Femur (tissue), 1 donor: ENCODE results near the gene GPR141.

Experiments used
- DNase-seq: peaks from one replicate; pipeline ENCODE4 v3.0.0-alpha.2; 2017

GPR141 gene

GRCh38 chr7:37683246-37684120 lies at the start of gene GPR141:
Gene GPR141, plus strand, starts transcription at chr7:37683766. Its CDS starts 56,628 bp downstream, at chr7:37740394.
- DNase-seq = peak; percentile 31

GRCh38 chr7:37635346-37635745 lies 48.2 kb upstream of the GPR141 start:
- DNase-seq = no peak

GRCh38 chr7:37642028-37642540 lies 41.5 kb upstream of the GPR141 start:
- no peak for DNase-seq

DNA sequence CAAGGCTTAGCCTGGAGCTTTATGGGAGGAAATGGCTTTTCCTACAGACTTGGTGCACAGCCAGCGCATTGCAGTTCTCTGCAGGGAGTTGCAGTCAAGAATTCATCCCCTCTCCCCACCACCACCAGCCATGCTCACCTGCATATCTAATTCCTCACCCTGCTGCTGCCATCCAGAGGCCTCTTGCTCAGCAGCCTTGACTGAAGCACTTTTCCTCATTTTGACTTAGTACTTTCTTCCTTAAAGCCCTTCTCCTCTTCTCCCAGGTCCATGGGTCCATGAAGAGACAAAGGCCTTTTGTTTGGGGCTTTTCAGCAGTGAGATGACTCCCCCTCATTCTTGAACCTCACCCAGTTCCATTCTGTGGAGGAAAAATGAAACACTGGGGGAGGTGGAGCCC lies 39.7 kb upstream of the GPR141 start:
- DNase-seq = no peak

DNA sequence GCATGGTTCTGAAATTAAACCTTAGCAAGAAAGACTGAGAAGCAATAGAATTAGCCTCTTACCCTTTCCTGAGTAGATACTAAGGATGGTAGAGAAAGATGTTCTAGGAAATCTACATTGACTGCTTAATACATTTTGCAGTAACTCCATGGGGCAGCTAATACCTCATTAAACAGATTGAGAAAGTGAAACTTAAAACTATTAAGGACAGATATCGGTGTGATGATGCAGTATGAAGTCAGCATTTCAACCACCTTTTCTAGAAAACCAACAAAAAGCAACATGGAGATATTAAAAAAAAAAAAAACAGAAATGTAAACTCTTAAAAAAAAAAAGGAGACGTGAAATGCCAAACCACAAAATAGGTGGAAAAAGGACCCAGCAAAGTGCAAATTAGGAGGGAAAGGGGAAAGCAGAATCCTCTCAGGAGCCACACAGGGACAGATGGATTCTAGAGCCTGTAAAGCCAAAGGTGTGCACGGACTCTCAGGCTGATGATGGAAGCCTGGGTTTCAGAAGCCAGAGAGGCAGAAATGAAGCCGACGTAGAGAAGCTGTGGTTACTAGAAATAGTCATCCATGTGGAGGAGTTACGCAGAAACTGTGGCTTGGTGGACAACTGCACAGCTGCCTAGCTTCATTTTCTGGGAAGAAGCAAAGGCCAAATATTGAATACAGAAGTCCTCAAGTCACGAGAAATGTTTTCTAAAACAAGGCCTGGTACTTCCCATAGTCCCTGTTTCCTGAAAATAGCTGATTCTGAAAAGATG lies 38.1 kb upstream of the GPR141 start:
- no peak for DNase-seq

GRCh38 chr7:37656913-37657530 lies 26.5 kb upstream of the GPR141 start:
- no peak for DNase-seq

DNA sequence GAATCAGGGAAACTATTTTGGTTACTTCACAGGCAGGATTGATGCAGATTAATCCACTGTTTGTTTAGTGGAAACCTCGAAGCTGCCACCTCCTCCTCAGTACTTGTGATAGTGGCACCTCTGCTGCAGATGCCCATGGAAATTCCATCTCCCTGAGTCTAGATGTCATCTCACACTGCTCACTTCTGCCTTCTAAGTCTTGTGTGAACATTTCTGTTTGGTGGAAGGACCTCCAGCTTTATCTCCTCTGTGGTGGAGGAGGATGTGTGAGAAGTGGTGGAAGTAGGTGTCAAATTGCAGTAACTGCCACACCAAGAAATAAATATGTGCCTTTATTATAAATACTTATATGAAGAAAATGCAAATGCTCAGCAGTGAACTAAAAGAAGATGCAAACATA lies 25.8 kb upstream of the GPR141 start:
- DNase-seq = no peak

- no peak for DNase-seq
Observed at GRCh38 chr7:37659971-37660565, 23.5 kb upstream of the GPR141 start.

DNA sequence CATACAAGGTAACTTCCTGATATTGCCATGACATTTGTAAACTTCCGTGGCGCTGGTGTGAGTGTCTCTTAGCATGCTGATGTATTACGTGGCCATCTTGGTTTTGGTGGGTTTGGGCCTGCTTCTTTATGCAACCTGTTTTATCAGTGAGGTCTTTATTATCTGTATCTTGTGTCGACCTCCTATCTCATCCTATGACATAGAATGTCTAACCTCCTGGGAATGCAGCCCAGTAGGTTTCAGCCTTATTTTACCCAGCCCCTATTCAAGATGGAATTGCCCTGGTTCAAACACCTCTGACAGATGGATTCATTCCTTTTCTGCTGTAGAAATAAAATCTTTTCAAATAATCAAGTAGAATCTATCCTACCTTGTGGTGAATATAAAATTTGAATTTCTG lies 23.0 kb upstream of the GPR141 start:
- no peak for DNase-seq

DNA sequence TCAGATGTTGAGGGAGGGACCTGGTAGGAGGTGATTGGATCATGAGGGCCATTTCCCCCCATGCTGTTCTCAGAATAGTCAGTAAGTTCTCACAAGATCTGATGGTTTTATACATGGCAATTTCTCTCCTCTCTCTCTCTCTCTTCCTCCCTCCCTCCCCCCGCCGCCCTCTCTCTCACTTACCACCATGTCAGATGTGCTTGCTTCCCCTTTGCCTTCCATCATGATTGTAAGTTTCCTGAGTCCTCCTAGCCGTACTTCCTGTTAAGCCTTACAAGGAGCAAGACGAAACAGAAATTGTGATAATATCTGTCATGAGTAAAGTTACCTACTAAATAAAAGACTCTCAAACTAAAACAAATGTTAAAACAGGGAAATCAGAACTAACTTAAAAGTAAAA lies 19.9 kb upstream of the GPR141 start:
- DNase-seq = no peak

DNA sequence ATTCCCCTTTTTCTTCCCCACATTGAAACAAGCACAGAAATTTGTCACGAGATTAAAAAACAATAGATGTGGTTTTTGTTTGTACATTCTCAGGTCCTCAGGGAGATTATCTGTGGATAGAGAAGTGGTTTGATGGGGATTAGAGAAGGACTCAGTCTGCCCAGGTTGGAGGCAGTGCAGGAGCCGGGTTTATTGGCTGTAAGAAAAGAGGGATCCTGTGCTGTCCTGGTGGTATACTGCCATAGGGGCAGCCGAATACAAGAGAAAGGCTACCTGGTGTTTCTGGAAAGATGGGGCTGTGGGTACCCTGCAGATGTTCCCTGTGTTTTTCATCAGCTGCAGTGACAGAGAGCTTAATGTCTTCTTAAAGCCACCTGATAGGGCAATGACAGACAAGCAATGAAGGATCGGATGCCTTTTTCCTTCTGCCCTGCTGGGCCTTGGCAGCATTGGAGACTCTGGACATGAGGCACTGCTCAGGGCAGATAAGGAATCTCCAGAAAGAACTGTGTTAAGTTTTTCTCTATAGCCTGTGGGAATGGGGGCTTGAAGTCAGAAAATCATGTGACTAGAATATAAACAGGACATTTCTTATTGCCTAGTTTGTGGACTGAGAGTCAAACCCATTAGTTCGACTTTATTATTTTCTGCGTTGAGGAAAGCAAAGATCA lies 18.1 kb upstream of the GPR141 start:
- DNase-seq = no peak

GRCh38 chr7:37666026-37666799 lies 17.4 kb upstream of the GPR141 start:
- DNase-seq = no peak

DNA sequence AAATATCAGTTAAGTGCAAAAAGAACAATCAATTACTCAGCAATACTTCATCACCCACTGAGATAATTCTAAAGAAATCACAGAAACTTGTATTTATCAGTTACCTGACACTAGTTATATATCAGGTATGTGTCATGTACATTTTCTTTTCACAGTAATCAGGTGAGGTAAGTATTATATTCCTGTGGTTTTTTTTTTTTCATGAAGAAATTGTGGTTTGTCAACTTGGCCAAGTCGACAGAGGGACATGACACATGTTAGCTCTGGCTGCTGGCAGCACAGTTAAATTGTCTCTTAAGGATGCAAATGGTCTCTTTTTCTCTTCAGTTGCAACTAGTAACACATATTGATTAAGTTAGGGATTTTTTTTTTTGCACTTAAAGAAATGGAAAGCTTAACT lies 13.7 kb upstream of the GPR141 start:
- DNase-seq = no peak

GRCh38 chr7:37670436-37670835 lies 13.1 kb upstream of the GPR141 start:
- no peak for DNase-seq

DNA sequence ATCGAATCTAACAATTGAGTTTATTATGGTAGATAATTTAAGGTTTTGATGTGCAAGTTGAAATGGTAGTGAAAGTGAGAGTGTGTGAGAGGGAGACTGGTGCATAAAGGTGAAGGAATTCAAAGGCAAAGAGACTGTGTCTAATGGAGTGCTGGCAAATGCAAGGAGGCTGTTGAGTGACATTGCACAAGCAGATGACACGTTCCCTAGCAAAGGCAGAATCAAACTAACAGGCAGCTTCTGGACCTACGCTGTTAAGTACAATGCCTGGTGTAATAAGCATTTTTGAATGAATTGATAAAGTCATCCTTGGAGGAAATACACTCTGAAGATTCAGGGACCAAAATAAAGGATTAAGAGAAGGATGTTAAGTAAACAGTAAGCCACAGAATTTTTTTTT lies 11.7 kb upstream of the GPR141 start:
- no peak for DNase-seq

- DNase-seq = no peak
Observed at GRCh38 chr7:37672926-37673325, 10.6 kb upstream of the GPR141 start.

GRCh38 chr7:37673523-37673922 lies 10.0 kb upstream of the GPR141 start:
- DNase-seq = no peak

DNA sequence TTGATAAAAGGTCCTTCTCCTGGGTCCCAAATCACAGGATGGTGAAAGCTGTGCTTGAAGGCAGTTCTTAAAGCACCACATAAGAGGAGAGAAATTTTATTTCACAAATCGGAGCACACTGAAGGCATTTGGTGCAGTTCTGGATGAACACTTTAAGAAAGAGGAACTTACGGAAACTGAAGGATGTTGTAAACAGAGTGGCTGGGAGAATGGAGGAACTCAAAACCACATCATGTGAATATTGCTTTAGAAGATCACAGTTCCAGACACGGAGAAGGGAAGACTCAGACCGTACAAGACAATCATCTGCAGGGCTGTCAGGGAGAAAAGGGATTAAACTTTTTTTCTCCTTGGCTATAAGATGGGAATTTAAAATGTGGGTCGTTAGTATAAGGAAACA lies 9.0 kb upstream of the GPR141 start:
- DNase-seq = no peak

DNA sequence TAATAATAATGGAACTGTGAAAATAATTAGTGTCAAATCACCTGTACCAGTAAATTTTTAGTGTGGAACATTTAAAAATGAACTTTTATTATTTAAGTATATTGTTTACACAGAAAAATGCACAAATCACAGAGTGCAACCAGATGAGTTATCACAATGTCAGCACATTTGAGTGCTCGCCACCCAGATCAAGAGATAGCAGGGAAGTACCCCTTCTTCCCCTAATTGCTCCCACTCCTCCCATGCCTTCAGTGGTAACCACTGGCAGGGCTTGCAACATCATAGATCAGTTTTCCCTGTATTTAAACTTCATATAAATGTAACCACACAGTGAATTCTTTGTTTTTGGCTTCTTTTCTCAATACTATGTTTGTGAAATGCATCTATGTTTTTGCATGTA lies 7.8 kb upstream of the GPR141 start:
- DNase-seq = no peak

- no peak for DNase-seq
Observed at GRCh38 chr7:37684927-37685326, 1.4 kb downstream of the GPR141 start.

DNA sequence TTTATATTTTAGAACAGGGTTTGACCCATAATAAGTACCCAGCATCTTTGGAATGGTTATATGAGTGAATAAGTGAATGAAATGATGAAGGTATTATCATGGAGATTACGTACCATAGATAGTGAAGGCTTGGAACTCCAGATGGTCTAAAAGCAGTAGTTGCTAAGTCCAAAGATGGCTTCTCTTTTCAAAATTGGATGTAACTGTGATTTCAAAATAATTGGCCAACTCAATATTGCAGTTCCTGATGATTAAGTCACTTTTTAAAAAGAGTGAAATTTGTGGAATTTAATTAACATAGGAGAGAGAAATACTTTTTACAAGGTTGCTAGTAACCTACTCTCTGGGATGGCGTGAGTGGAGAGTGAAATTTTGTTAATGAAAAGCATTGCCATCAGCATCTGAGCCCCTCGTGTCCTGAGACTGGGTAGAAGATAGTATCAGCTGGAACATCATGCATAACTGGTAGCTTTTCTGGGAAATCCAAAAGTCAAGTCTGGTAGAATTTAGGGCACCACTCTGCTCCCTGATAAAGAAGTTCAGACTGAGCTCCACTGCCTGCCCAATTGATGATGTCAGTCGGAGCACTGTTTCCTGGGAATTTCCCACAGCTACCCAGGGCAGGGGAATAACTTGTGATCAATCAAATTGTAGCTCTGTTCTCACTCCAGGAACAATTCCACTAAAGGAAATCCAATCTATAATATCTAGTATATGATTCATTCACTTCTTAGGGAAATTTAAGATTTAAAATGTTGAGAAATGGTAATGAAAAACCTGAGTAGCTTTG lies 3.2 kb downstream of the GPR141 start:
- no peak for DNase-seq
